Stimulated activated CD4-positive, alpha-beta T cell treated with anti-CD3 and anti-CD28 coated beads, Interleukin-1b, Interleukin-23, amount 100 ng/mL, for 1 hour (primary cell): ENCODE data around the gene TMEM107.
"Not testable (repeated sequence)": the region's sequence is repeated elsewhere in the genome, so short reads cannot be mapped to it uniquely, and the experiment has no call there.

Experiments
- DNase-seq, 2 donors: peaks; one replicate each; pipeline ENCODE4 v3.0.0-alpha.2; 2020; ENCODE audit warnings: low read depth in 2 of 2

TMEM107 gene

DNA sequence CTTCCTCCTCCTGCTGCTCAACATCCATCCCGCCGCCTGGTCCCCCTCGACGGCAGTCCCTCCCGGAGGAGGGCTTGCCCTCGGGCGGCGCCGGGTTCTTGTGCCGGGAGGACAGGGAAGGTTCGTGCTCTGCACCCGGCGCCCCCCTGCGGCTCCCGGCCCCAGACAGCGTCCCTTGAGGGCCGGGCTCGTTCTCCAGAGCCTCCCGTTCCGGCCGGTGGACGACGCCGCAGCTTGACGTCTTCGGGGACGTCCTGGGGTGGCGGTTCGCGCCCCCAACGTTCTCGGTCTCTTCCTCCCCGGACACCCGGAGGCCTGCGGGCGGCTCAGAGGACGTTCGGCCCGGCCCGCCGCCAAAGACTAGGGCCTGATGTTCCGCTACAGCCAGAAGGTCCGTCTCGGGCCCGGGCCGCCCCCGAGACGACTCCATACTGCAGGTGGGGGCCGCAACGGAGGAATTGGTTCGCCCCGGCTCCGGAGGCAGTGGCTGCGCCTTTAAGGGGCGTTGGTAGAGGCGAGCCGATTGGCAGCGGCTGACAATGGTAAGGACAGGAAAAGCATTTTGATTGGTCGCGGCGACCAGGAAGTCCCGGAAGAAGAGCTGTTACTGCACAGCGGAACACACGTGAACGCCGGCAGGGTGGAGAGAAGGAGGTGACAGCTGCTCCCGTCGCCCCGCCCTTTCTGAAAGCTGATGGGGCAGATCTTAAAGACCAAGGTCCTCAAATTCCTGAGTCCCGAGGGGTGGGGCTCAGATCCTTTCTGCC lies 13.7 kb upstream of the TMEM107 start, which contains the start of gene BORCS6:
Gene BORCS6, minus strand, starts transcription at position 470 of the 767 bp plus-strand sequence. Its CDS starts 40 bp downstream, at position 430.
- peak; percentile 74 to 85 for DNase-seq

DNA sequence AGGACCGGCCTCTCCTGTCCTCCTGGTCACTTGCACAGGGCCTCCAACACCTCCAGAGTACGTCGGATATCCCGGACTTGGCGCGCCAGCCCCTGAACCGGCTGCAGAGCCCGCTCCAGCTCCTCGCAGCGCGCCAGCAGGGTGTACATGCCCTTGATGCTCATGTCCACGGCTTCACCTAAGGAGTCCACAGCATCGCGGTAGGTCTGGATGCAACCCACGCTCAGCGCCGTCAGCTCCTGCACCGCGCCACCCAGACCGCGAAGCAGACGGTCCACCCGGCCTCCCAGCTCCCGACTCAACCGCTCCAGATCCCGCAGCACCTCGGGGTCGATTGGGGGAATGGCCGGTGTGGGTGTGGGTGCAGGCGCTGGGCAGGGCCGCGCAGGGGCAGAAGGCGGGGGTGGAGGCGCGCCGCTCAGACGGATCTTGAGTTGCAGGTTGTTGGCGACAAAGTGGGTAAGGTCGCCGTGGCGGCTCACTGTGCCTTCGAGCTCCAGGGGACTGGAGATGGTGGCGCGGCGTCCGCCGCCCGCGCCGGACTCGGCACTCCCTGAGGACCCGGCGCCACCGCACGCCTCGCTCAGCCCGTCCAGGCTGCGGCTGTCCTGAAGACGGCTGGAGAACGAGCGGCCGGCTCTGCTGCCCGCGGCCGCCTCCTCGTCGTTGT lies 13.0 kb upstream of the TMEM107 start:
- no peak for DNase-seq

DNA sequence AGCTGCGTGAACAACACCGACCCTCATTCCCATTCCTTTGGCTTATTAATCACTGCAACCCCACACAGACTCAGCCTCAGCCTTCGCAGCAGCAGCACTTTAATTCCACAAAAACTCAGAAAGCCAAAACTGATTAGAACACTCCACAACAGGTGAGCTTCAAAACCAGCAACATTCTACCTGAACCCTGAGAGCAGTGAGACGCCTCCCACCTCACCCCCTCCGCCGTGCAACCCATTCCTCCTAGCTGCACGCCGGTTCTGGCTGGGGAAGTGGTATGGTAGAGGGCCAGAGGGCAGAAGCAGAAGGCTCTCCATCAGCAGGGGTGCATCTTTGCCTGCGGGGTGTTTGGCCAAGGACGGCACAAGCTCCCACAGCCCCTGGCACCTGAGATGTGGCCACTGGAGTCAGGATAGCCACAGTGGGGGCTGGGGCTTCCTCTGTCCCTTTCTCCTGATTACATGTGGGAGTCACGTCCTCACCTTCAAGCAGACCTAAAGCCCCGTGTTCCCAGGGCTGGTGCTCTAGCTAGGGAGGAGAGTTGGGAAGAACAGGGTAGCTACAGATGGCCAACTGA lies 12.2 kb upstream of the TMEM107 start:
- no peak for DNase-seq

DNA sequence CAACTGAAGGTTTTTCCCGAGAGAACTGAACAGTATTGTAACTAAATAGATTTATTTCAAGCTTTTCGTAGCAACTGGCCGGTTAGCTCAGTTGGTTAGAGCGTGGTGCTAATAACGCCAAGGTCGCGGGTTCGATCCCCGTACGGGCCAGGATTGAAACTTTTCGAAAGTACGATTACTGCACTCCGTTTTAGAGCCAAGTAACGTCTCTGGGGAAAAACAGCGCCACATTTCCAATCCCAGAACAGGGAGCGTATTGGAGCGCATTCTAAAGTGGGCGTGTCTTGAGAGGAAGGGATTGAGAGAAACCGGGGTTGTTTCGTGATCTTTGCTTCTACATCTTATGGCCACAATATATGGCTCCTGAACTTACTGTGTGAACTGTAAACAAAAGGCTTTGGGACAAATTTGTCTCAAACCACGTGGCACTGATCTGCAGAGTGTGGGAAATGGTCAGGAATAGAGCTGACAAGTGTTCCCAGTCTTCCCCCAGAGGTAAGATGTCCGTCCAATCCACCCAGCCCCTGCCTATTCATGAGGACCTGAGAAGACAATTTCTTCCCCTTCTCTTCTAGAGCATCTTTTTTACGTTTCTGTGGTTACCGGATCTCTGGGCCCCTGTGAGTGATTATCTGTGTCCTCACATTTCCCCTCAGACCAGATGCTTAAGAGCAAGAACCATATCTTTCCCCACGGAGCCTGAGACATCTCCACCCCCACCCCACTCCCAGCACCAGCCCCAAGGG lies 11.5 kb upstream of the TMEM107 start:
- DNase-seq = peak; percentile 72 to 88

DNA sequence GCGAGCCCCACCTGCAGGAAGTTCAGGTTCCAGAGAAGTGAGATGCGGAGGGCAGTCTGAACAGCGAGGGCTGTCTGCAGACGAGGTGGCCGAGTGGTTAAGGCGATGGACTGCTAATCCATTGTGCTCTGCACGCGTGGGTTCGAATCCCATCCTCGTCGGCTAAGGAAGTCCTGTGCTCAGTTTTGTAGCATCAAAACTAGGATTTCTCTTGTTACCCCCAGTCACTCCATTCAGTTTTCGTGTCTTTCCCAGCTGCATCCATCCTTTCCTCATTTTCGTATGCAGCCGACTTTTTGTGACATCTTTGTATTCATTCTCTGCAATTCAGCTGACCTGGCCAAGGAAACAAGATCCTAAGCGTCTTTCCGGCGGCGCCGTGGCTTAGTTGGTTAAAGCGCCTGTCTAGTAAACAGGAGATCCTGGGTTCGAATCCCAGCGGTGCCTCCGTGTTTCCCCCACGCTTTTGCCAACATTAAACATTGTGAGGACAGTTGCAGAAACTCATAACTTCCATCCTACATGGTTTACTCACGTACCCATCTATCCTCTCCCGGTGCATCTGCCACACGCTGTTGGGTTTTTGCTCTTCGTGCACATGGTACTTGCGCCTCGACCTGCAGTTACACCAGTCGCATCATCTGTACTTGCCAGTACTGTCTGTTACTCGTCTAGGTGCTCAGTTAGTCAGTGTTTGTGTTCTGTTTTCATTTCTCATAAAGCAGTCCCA lies 10.8 kb upstream of the TMEM107 start:
- DNase-seq = peak; percentile 78 to 92

DNA sequence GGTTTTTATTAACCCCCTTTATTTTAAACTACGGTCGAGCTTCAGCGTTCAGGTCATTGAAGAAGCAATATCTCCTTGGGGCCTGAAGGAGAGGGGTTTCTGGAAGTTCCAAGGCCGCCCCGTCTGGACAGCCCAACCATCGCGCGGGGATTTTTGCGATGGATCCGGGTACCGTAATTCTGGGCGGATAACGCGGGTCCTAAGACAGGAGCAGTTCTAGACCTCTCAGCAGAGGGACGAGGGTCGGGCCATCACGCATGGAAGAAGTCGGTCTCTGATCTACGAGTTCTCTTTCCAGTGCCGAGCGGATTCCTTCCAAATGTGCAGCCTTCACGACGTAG lies 10.2 kb upstream of the TMEM107 start:
- no peak for DNase-seq

GRCh38 chr17:8185582-8186445 lies 9.6 kb upstream of the TMEM107 start:
- DNase-seq = peak; percentile 84 to 95

DNA sequence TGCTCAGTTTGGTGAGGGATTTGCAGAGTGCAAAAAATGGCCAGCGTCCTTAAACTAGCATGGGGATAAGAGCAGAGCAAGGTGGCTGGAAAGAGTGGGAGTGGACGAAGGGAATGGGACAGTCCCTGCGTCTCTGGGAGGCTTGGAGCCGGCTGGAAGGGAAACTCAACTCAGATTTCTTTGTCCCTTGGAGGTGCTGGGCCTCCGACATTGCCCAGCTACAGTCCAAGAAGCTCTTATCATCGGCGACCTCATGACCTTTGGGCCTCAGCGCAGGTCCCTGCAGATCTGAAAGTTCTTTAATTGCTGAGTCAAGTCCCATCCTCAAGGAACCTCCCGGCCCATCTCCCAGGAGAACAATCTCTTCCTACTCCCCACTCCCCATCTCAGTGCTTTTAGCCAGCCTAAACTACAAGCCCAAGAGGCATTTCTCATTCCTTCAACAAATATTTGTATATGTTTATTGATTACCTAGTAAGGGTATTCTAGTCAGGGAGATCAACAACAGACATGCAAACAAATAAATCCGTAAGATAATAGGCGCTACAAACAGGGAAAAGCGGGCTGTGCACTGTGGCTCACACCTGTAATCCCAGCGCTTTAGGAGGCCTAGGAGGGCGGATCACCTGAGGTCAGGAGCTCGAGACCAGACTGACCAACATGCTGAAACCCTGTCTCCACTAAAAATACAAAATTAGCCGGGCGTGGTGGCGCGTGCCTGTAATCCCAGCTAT lies 985 bp upstream of the TMEM107 start:
- DNase-seq = no peak

DNA sequence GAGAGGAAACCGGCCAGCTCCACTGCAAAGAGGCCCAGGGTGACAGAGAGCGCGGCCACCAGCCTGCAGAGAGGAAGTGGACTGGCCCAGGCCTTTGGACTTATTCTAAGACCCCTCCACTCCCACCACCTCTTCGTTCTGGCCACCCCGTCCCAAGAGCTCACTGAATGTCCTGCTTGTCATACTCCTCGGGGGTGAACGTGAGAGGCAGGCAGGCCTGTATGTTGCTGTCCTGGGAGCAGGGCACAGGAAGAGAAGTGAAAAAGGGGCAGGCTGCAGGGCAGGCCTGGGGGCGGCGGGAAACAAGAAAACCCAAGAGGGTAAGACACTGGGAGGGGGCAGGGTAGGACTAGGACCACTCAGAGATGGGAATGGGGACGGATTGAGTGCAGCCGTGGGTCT lies 384 bp downstream of the TMEM107 start:
- DNase-seq = no peak

GRCh38 chr17:8173871-8174322 lies 2.3 kb downstream of the TMEM107 start:
- no peak for DNase-seq

DNA sequence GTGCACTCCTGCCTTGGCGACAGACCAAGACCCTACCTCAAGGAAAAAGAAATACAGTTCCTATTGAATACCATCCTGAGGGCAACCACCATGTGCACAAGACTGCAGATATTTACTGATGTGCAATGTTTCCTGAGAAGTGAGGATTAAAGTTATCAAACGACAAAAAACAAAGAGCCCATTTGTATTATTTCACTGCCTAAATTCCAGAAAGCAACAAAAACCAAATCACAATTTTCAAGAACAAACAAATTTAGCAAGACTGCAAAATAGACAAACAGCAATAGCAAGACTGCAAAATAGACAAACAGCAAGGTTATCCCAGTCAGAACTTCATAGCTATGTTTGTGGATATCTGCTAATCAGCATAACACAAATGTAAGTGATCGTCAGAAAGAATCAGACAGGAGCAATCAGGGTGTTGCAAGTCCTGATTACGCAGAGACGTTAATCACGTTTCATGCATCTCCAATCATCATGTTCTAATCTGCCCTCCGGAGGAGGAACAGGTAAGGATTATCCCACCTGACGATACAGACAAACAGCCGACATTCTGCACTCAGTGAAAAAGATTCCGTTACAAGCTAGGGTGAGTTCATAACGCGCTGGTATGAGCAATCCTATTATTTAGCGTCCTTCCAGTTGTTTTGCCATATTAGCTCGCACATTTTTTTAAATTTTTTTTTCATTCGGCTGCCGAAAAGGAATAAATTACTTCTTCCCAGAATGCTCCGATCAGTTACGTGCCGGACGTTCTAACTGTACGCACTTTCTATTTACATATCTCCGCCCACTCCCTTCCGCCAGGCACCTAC lies 2.9 kb downstream of the TMEM107 start:
- peak in 1 of 2 donors; percentile 48 for DNase-seq

DNA sequence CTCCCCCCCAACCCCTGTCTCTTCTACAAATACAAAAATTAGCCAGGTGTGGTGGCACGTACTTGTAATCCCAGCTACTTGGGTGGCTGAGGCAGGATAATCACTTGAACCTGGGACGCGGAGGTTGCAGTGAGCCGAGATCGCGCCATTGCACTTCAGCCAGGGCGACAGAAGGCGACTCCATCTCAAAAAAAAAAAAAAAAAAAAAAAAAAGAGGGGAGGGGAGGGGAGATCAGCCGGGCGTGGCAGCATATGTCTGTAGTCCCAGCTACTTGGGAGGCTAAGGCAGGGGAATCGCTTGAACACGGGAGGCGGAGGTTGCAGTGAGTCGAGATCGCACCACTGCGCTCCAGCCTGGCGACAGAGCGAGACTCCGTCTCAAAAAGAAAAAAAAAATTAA lies 6.0 kb downstream of the TMEM107 start:
- not testable (repeated sequence) for DNase-seq

DNA sequence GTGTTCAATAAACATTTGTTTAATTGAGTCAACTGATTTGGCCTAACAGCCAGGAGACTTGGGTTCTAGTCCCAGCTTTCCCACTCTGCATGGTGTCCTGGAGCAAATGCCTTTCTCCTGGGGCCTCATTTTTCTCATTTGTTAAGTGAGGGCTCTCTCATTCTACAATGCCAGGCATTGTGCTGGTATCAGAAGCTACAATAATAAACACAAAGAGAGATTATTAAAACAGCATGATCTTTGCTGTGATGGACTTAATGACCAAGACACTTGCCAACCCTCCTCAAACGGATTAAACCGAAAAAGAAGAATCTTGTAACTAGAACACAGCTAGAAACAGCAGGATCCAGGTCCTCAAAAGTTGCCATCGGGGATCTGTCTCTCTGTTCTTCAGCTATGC lies 8.7 kb downstream of the TMEM107 start:
- no peak for DNase-seq

DNA sequence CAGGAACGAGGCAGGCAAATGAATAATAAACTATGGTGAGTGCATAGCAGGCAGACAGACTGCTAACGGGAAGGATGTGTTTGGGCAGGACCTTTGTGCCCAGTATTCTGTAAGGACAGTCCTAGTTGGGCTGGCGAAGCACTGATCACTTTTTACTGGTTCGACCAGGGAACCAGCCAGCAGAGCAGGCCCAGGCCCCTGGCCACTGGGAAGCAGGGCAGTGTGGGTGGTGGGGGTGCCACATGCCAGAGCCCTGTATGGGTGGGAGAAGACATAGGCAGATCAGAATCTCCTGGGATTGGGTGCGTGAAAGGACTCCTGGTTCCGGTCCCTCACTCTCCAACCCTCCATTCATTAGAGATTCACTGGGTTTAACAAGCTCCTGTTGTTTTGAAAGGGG lies 9.4 kb downstream of the TMEM107 start:
- DNase-seq = no peak

DNA sequence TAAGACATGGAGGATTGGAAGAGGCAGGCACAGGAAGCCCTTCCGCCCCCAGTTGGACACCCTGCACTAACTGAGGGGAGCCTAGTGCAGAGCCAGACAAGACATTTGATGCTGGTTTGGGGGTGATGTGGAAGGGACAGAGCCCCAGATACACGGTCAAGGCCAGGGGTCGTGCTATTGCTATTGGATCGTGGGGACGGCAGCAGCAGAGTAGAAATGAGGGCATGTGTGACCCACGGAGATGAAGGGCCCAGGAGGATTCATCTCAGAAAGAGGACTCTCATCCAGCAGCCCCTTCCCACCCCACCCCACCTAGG lies 11.4 kb downstream of the TMEM107 start:
- no peak for DNase-seq

DNA sequence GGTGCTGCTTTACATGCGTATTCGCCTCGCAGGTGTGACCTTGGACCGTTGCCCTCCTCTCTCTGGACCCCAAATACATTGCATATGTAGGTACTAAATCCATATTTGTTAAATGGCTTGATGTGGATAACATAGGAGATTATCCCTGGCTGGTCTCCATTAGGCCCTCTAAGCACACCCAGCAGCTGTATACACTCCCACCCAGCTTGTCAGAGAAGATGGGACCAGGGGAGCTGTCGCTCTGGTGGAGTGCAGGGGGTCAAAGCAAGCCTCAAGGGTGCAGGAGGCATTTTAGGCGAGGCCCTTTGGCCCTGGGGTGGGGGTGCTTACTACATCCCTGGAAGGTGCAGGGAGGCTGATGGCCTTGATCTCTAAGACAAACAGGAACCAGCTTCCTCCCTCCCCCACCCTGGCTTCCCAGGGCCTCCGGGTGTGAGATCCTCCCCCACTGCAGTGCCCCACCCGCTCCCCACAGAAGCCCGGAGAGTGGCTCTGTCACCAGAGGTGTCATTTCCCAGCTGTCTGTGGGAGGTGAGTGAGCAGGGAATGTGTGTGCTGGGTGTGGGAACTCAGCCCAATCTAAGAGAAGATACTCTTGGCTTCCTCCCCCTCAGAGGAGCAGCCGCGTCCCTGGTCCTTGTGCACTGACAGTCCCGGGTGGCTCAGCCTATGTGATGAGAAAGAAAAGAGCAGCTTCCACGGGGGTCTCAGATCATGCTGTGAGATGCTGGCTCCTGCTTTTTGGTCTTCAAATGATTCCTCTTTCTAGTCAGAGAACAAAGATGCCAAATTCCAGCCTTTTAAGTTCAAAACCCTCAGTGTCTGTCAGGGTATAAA lies 12.0 kb downstream of the TMEM107 start:
- no peak for DNase-seq

GRCh38 chr17:8162997-8163977 lies 12.9 kb downstream of the TMEM107 start:
- DNase-seq = no peak
